Activated gamma-delta T cell treated with Interleukin-2 at 50 U/mL for 16 hours (primary cell): ENCODE measurements around the gene ARHGEF28.

Experiments used
- DNase-seq: peaks from one replicate; pipeline ENCODE4 v3.0.0-alpha.2; 2020

ARHGEF28 gene

DNA sequence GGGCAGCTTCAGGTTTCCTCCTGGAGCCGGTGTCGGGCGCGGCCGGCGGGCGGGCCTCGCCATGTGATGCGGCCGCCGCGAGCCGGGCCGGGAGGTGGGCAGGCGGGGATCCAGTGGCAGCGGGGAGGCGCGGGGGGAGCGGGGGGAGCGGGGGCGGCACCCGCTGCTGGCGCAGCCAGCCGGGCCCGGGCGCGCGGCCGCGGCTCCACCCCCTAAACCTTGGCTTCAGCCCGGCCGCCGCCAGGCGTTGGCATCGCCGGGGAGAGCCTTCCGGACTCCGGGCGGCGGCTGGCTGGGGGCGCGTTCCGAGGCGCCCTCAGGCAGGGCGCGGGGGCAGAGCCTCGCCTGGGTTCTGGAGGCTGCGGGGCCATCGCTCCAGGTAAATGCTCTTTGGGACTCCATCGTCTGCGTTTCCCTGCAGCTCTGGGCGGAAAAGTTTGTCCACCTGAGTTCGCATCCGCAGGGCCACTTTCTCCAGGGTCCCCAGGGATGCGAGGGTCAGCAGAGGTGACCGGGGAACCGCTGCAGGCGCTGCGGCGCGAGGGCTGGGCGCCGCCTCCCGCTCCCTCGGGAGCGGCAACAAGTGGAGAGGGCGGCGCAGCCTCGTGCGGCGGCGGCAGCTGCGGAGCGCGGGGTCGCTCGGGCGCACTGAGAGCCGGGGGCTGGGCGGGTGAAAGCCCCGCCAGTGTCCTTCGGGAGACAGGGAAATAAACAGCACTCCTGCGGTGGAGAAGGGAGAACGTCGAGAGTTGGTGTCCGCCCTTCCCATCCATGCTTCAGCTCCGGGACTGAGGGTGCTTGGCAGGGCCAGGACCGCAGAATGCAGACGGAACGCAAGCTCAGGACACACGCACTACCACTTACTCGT is at the start of gene ARHGEF28:
Gene ARHGEF28, plus strand, starts transcription at position 253 of the 868 bp plus-strand sequence. CDS start 58,656 bp downstream, outside the sequence.
- no peak for DNase-seq

GRCh38 chr5:73582285-73583145 is 43.5 kb upstream of the ARHGEF28 start:
- DNase-seq = no peak

GRCh38 chr5:73587923-73588322 is 38.1 kb upstream of the ARHGEF28 start:
- no peak for DNase-seq

DNA sequence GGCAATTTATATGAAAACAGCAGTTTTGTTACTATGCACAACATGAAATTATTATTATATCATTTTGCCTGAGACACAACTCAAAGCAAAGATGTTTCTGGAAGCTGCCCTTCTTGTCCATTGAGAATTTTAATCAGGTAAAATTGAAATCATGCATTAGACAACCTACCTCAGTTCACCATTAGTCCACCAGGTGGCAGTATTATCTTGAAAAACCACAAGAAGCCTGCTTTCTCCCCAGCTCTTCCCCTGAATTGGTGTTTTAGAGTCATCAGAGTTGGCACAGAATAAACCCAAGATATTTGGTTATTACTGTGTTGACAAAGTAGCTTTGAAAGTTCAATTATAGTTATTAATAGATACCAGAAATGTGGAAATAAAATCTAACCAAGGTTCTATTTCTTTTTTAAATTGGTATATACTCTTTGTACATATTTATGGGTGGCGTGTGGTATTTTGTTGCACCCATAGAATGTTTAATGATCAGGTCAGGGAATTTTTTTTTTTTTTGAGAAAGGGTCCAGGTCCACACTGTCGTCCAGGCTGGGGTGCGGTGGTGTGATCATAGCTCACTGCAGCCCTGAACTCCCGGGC is 34.8 kb upstream of the ARHGEF28 start:
- DNase-seq = peak; percentile 54

GRCh38 chr5:73591698-73592501 is 34.1 kb upstream of the ARHGEF28 start:
- no peak for DNase-seq

- DNase-seq = no peak
Observed at GRCh38 chr5:73592551-73592950, 33.4 kb upstream of the ARHGEF28 start.

DNA sequence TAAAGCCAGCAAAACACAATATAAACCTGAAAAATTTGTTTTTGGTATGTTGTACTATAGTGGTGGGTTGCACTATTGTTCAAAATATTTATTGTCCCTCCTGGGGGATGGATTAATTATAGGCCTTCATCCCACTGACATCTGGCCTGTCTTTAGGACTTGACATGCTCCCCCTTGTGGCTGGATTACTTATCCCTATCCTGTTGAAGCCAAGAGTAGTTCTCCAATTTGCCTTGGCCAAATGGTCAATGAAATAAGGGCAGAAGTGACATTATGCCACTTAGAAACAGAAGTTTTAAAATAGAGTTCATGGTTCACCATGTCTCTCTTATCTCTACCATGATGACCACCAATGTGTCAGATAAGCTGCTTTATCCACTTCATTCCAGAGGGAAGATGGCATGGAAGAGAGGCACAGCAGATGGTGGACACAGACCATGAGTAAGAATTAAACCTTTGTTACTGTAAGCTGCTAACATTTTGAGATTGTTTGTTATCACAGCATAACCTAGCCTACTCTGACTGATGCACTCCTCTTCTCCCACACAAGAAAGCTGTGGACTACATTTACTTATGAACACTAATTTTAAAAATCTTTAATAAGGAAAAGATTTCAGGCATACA is 29.2 kb upstream of the ARHGEF28 start:
- DNase-seq = no peak

DNA sequence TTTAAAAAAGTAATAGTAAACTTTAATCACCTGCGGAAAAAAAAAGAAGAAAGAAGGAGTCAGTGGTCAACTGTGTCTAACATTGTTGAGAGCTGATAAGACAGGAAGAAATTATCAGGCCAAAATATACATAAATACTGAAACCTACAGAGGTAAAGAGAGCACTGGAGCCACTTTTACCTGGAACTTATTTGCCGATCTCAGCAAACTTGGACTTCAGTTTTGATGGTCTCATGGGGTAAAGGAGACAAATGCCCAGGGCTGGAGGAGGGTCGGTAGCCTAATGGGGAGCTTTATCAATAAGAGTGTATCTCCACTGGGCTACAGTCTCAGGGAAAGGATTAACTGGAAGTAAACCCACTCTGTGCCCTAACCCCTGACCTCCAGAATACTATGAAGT is 26.6 kb upstream of the ARHGEF28 start:
- DNase-seq = no peak

- no peak for DNase-seq
Observed at GRCh38 chr5:73603998-73604397, 22.0 kb upstream of the ARHGEF28 start.

GRCh38 chr5:73605223-73606087 is 20.5 kb upstream of the ARHGEF28 start:
- DNase-seq = no peak

GRCh38 chr5:73606206-73606753 is 19.7 kb upstream of the ARHGEF28 start:
- no peak for DNase-seq

DNA sequence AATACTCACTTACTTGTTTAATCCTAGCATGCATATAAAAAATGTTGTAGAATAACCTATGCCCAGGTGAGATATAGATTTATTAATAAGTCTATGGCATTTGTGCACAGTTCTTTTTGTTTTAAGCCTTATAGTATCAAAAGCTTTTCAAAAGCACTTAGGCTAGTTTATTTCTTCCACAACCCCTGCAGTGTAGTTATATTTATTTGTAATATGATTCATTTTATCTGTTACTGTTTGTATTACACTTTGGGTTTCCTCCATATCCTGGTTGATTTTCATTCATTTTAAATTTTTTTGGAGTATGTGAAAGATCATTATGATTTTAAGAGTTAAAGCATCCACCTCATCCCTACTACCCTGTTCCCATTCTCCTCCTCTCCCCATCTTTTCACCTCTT is 18.8 kb upstream of the ARHGEF28 start:
- no peak for DNase-seq

DNA sequence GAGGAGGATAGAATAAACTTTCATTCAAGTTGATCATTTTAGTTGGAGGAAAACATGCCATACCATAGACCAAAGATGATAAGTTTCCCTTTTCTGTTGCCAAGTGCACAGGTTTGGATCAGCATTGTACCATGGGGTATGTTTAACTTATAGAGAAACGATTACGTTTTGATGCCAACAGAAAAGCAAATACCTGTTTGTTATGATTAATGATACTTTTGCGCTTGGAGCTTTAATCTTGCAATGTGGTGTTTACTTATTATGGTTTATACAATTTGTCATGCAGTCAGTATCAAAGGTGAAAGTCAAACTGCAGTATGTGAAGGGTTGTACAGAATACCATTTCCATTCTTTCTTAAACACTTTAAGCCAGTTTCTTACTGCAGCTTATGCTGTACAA is 13.2 kb upstream of the ARHGEF28 start:
- no peak for DNase-seq

- DNase-seq = no peak
Observed at GRCh38 chr5:73615085-73615484, 10.9 kb upstream of the ARHGEF28 start.

DNA sequence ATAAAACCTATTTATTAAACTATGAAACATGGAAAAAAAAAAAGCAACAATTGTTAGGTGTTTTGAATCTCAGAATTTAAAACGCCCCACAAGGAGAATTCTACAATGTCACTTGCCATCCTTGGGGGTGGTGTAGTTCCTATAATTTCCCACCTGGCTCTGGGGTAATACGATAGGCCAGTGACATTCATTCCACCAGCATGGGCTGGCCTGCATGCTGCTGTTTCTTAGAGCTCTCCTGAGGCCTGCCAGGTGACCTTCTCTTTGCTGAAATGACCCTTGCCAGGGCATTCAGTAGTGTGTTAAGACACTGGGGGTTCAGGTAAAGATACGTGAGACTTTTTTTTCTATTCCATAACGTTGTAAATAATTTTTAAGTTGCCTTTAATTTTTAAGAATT is 10.0 kb upstream of the ARHGEF28 start:
- DNase-seq = no peak

- no peak for DNase-seq
Observed at GRCh38 chr5:73617510-73618279, 8.3 kb upstream of the ARHGEF28 start.

GRCh38 chr5:73619606-73620333 is 6.2 kb upstream of the ARHGEF28 start:
- DNase-seq = no peak

DNA sequence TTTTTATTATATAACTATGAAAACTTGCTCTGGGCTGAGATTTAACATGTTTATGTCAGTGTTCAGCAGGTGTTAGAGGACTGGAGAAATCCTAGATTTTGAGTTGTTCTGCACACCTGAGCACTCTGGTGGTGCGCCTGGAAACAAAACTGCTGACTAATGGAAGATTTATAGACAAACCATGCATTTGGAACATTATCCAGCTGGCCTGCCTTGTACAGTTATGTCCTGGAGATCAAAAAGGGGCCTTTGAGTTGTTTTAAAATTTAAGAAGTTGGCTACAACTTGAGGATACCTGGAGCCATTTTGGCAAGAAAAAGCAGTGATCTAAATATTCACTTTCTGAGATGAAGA is 5.7 kb upstream of the ARHGEF28 start:
- DNase-seq = no peak

DNA sequence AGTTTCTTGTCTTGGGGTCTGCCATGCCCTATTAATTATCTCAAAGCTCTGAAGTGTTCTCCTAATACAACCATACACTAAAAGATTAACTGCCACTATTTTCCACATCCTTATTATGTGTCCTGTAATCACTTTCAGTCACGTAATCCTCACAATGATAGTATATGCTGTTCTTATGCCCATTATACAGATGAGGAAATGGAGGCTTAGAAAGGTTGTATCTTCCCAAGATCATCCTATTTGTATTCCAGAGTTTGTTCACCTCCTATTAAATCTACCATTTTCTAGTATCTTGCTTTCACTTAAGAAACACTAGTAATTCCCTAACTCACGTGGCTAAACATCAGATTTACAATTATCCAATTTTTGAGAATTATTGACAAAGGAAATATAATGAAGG is 2.9 kb upstream of the ARHGEF28 start:
- no peak for DNase-seq
